Thyroid gland (tissue), 4 donors: ENCODE measurements around the gene DHRS3. TPM values are rescaled to one million over a fixed set of nuclear protein-coding genes. Genes with fewer than 3 reads are reported as not detected.
A peak's percentile ranks its signal among the peaks of the same experiment; 100 is the strongest.

Source experiments
- DNase-seq, 2 donors: peaks; one replicate each; pipeline ENCODE4 v3.0.0-alpha.2; 2019
- H3K27ac ChIP-seq, 3 donors: fragments of 200-600 bp; sonication (generic); 1 replicate in 2 of 3; 2 replicates in 1 of 3; pipeline ENCODE4 v1.5.1; 2016 to 2019; ENCODE audit warnings: mild to moderate bottlenecking in 1 of 3, moderate library complexity in 1 of 3
- H3K27me3 ChIP-seq: fragments of 200-600 bp; sonication (generic); one replicate; pipeline ENCODE4 v1.5.1; 2019
- H3K36me3 ChIP-seq, 2 donors: fragments of 200-600 bp; sonication (generic); one replicate each; pipeline ENCODE4 v1.5.1; 2016 to 2019
- H3K4me1 ChIP-seq, 2 donors: fragments of 200-600 bp; sonication (generic); one replicate each; pipeline ENCODE4 v1.5.1; 2017 to 2019
- H3K4me3 ChIP-seq, 3 donors: fragments of 200-600 bp; sonication (generic); replicated peaks in 1 of 3; 1 replicate in 2 of 3; 2 replicates in 1 of 3; pipeline ENCODE4 v1.5.1; 2016; ENCODE audit warnings: mild to moderate bottlenecking in 1 of 3
- H3K9me3 ChIP-seq: fragments of 200-600 bp; sonication (generic); one replicate; pipeline ENCODE4 v1.5.1; 2017
- POLR2A ChIP-seq, 2 donors: fragments of 450-650 bp; IDR thresholded peaks; one replicate each; pipeline ENCODE4 v1.6.1; 2017; ENCODE audit warnings: antibody characterized with exemption in 2 of 2, mild to moderate bottlenecking in 2 of 2, moderate library complexity in 1 of 2
- WGBS, 2 donors: methylation state at CpG; one replicate each; pipeline ENCODE4 v1.1.5; 2017; 5-methylcytosine and 5-hydroxymethylcytosine counted together
- intact Hi-C: fragments of 100-400 bp; cut with DNase I; formaldehyde crosslinking; loops from one replicate; pipeline ENCODE4 v1.15.1; 2023
- total RNA-seq, 4 donors: library from RNA; depleted of rRNA; stranded (reverse); fragments of >200 nt; gene quantifications; one replicate each; pipeline ENCODE4 v1.2.3, GENCODE V29; 2016
- TF ChIP-seq, protein P1 (sequence below), 6 experiments: fragments of 200-600 bp in 3 of 6; fragments of 450-650 bp in 3 of 6; sonication (generic) in 3 of 6; IDR thresholded peaks; one replicate each; pipeline ENCODE4 v1.5.1; 2016 to 2019; ENCODE audit warnings: antibody characterized with exemption in 6 of 6, mild to moderate bottlenecking in 2 of 6, inconsistent platforms in 1 of 6, moderate library complexity in 1 of 6

Gene DHRS3
- total RNA-seq, 4 donors from 2014 or later, result 181 to 304 (median 268) TPM

DNA sequence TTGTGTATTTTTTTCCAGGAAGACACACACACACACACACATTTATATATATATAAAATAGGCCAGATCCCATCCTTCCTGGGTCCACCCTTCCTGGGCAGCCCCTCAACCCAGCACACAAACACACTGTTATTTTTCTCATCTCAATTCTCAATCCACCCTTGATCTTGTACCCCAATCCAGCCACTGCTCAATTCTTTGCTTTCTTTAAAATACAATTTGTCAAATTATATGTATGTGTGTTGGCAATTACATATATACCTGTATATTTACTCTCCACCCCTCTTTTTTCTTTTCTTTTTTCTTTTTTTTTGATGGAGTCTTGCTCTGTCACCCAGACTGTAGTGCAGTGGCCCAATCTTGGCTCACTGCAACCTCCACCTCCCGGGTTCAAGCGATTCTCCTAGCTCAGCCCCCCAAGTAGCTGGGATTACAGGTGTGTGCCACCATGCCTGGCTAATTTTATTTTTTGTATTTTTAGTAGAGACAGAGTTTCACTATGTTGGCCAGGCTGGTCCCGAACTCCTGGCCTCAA is 88.3 kb downstream of the DHRS3 start:
- H3K9me3 ChIP-seq, result no peaks in the 10 kb centered on the region
- H3K27ac ChIP-seq, result peak overlapping the region; percentile 61 to 97 (median 86)
- WGBS, 2 donors, result 95 to 96% methylated on average over 3 of the region's 3 CpGs
- TF ChIP-seq, protein P1, sequence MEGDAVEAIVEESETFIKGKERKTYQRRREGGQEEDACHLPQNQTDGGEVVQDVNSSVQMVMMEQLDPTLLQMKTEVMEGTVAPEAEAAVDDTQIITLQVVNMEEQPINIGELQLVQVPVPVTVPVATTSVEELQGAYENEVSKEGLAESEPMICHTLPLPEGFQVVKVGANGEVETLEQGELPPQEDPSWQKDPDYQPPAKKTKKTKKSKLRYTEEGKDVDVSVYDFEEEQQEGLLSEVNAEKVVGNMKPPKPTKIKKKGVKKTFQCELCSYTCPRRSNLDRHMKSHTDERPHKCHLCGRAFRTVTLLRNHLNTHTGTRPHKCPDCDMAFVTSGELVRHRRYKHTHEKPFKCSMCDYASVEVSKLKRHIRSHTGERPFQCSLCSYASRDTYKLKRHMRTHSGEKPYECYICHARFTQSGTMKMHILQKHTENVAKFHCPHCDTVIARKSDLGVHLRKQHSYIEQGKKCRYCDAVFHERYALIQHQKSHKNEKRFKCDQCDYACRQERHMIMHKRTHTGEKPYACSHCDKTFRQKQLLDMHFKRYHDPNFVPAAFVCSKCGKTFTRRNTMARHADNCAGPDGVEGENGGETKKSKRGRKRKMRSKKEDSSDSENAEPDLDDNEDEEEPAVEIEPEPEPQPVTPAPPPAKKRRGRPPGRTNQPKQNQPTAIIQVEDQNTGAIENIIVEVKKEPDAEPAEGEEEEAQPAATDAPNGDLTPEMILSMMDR (IDR thresholded peaks at IDR 0.05), result no peak
- H3K4me3 ChIP-seq, result no peak overlapping the region
- H3K27me3 ChIP-seq, result no peaks in the 10 kb centered on the region
- peaks cover 34 to 35% of the 10 kb centered on the region in 2 donors for H3K4me1 ChIP-seq
- no peaks in the 10 kb centered on the region for H3K36me3 ChIP-seq
- intact Hi-C loops, result no loop called here
- DNase-seq, result no peak

DNA sequence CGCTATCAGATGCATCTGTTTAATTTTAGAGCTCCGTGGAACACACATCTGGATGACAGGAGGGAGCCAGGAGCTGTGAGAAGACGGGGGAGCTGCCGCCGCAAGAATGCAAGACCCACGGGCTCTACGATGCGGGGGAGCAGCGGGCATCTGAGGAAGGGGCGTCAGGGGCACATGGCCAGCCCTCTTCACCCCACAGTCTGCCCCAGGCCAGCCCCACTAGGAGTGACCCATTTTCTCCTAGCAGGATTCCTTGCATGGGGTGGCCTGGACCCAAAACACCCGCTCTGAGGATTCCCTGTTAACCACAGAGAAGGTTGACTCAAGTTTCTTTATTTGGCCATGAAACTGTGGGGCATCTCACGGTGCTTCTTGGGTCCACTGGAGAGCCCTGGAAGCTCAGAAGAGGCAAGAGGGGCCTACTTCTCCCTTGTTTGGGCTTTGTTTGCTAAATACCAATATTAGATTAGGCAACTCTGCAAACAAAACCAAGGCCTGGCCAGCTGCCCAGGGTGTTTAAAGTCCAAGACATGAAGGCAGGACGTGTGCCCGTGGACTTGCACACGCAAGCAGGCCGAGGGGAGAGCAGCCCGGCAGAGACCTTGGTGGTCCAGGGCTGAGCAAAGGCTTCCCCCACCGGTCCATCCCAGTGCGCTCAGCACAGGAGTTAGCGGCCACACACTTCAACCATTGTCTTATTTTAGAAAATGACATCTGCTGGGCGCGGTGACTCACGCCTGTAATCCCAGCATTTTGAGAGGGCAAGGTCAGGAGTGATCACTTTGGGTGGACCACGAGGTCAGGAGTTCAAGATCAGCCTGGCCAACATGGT is 89.8 kb downstream of the DHRS3 start:
- Histone ChIP-seq H3K27me3 (no peaks in the 10 kb centered on the region), H3K27ac (peak overlapping the region; percentile 61 to 97 (median 86)), H3K4me3 (no peak overlapping the region), H3K36me3 (no peaks in the 10 kb centered on the region), H3K9me3 (no peaks in the 10 kb centered on the region), H3K4me1 (peaks cover 34 to 35% of the 10 kb centered on the region in 2 donors)
- DNase-seq, result peak; percentile 91 to 96
- intact Hi-C loops, result no loop called here
- 74 to 83% methylated on average over 24 of the region's 24 CpGs for WGBS, 2 donors
- TF ChIP-seq POLR2A (IDR thresholded peaks at IDR 0.05), result peak in 1 of 2 donors; percentile 8
- TF ChIP-seq, protein P1 (IDR thresholded peaks at IDR 0.05), result no peak

DNA sequence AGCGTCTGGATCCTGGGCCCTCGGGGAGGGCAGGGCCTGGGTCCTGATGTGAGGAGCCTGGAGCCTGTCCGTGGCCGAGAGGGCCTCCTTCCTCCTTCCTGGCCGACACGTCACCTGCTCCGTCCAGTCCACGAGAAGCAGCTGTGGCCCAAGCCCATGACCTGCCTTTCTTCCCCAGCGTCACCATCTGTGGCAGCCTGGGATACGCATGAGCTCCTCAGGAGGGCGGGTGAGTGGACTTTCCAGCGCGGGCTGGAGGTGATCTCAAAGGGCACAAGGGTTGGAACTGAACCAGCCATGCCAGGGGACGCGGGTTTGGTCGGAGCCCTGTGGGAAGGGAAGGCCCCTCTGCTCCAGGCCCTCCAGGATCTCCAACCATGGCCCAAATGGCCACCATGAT is 90.4 kb downstream of the DHRS3 start:
- DNase-seq, result peak; percentile 83 to 90
- H3K27ac ChIP-seq, result peak overlapping the region; percentile 61 to 97 (median 86)

DNA sequence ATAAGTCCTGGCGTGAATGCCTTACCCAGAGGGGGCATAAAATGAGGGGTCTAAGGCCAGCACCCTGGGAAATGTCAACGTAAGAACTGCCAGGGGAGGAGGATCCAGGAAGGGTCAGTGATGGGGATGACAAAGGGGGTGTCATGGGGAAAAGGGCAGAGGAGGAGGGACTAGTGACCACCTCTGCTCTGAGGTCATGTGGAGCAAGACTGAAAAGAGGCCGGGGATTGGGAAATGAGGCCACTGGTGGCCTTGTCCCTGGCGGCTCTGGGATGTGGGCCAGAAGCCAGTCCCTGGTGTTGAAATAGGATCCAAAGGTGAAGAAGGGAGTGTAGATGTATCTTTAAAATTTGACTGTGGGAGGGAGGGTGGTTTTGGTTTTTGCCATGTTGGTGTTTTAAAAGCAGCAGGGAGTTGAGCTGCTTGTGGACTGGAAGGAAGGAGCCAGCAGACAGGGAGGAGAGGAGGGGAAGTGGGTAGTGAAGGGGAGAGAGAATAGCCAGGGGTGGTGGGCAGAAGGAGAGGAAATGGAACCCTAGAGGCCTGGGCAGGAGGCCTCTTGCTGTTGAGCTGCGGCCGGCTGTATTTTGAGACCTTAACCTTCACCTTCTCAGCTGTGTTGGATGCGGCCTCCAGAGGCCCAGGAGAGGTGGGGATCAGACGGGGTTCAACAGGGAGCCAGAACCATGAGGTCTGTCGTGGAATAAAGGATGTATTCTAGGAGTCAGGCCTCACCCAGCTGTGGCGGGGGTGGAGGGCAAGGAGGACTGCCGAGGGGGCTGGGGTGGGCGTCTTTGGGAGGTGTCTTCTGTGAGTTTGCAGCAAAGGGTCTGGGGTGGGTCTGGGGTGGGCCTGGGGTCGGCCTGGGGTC is 92.5 kb downstream of the DHRS3 start:
- peak; percentile 71 to 80 for DNase-seq
- peak overlapping the region; percentile 73 to 82 (median 81) for H3K27ac ChIP-seq

More for the DNA sequence above, 90.4 kb downstream of the DHRS3 start:
- Histone ChIP-seq H3K4me3 (no peak overlapping the region), H3K4me1 (peaks cover 34 to 35% of the 10 kb centered on the region in 2 donors), H3K27me3 (no peaks in the 10 kb centered on the region), H3K9me3 (no peaks in the 10 kb centered on the region), H3K36me3 (no peaks in the 10 kb centered on the region)
- 44 to 76% methylated on average over 7 to 8 of the region's 16 CpGs for WGBS, 2 donors
- intact Hi-C loops, result no loop called here
- TF ChIP-seq, protein P1 (IDR thresholded peaks at IDR 0.05), result no peak
- TF ChIP-seq POLR2A (IDR thresholded peaks at IDR 0.05), result peak in 1 of 2 donors; percentile 36

More for the DNA sequence above, 92.5 kb downstream of the DHRS3 start:
- Histone ChIP-seq H3K36me3 (no peaks in the 10 kb centered on the region), H3K4me1 (peaks cover 34 to 35% of the 10 kb centered on the region in 2 donors), H3K4me3 (no peak overlapping the region), H3K27me3 (no peaks in the 10 kb centered on the region), H3K9me3 (no peaks in the 10 kb centered on the region)
- intact Hi-C loops, result no loop called here
- TF ChIP-seq, protein P1 (IDR thresholded peaks at IDR 0.05), result no peak
- no peak for TF ChIP-seq POLR2A (IDR thresholded peaks at IDR 0.05)
- WGBS, 2 donors, result 77 to 81% methylated on average over 11 to 12 of the region's 13 CpGs
